Cardiac septum (tissue), 1 donor: Measurements from ENCODE around the gene SGMS2. TPM values are rescaled to one million over a fixed set of nuclear protein-coding genes. Genes with fewer than 3 reads are reported as not detected.

Experiments used
- DNase-seq: peaks from one replicate; pipeline ENCODE4 v3.0.0-alpha.2; 2020; ENCODE audit warnings: low spot score
- intact Hi-C: fragments of 100-400 bp; cut with DNase I; formaldehyde crosslinking; loops from one replicate; pipeline ENCODE4 v1.14.0; 2022
- total RNA-seq: library from RNA; stranded (reverse); fragmentation: NEBNext Ultra II Directional; extraction: Animal tissue kit (Norgen Biotek cat#: 25700); gene quantifications from one replicate; pipeline ENCODE4 v1.2.1, GENCODE V29; 2021
- donor health status: DM: no; HTN: no; CAD: no.

SGMS2 gene
- total RNA-seq, 1 donor from 2014 or later = 37.8 TPM

- no peak for DNase-seq
- intact Hi-C loops = loop anchor here (10.0 kb wide), 2 partner anchors 72 to 102 kb away; partner anchors contain the start of gene PAPSS1
Measured at GRCh38 chr4:107826421-107826980, 1.8 kb downstream of the SGMS2 start.

GRCh38 chr4:107828315-107829090, 3.8 kb downstream of the SGMS2 start:
- no peak for DNase-seq
- intact Hi-C loops = loop anchor here (10.0 kb wide), 2 partner anchors 74 to 104 kb away; partner anchors contain the start of gene PAPSS1

GRCh38 chr4:107831140-107831539, 6.4 kb downstream of the SGMS2 start:
- intact Hi-C loops = no loop called here

GRCh38 chr4:107832275-107832807, 7.6 kb downstream of the SGMS2 start:
- no peak for DNase-seq
- intact Hi-C loops = no loop called here

More at GRCh38 chr4:107831140-107831539, 6.4 kb downstream of the SGMS2 start:
- no peak for DNase-seq

GRCh38 chr4:107834241-107834794, 9.6 kb downstream of the SGMS2 start:
- intact Hi-C loops = no loop called here
- no peak for DNase-seq

- intact Hi-C loops = no loop called here
- DNase-seq = no peak
Measured at GRCh38 chr4:107835406-107835805, 10.7 kb downstream of the SGMS2 start.

GRCh38 chr4:107837317-107837716, 12.6 kb downstream of the SGMS2 start:
- DNase-seq = no peak
- intact Hi-C loops = no loop called here

- intact Hi-C loops = no loop called here
- DNase-seq = no peak
Measured at GRCh38 chr4:107837776-107838618, 13.3 kb downstream of the SGMS2 start.

GRCh38 chr4:107838861-107839565, 14.3 kb downstream of the SGMS2 start:
- intact Hi-C loops = no loop called here
- DNase-seq = no peak

GRCh38 chr4:107843391-107843790, 18.7 kb downstream of the SGMS2 start:
- intact Hi-C loops = no loop called here
- DNase-seq = no peak

- DNase-seq = no peak
- intact Hi-C loops = no loop called here
Measured at GRCh38 chr4:107845681-107846080, 20.9 kb downstream of the SGMS2 start.

- intact Hi-C loops = loop anchor here (5.0 kb wide), 1 partner anchor 47 kb away; no protein-coding TSS in a partner anchor
- no peak for DNase-seq
Measured at GRCh38 chr4:107850438-107850837, 25.7 kb downstream of the SGMS2 start.

GRCh38 chr4:107853444-107854355, 29.0 kb downstream of the SGMS2 start:
- intact Hi-C loops = loop anchor here (1.0 to 5.0 kb wide), 2 partner anchors 29 to 44 kb away; partner anchors contain the start of gene SGMS2
- no peak for DNase-seq

- DNase-seq = no peak
- intact Hi-C loops = loop anchor here (5.0 kb wide), 1 partner anchor 43 kb away; no protein-coding TSS in a partner anchor
Measured at GRCh38 chr4:107854356-107855022, 29.8 kb downstream of the SGMS2 start.

- no peak for DNase-seq
- intact Hi-C loops = no loop called here
Measured at GRCh38 chr4:107855723-107856122, 31.0 kb downstream of the SGMS2 start.

- intact Hi-C loops = no loop called here
- no peak for DNase-seq
Measured at GRCh38 chr4:107856901-107857300, 32.2 kb downstream of the SGMS2 start.

GRCh38 chr4:107857741-107858140, 33.0 kb downstream of the SGMS2 start:
- intact Hi-C loops = no loop called here
- DNase-seq = no peak
